ENCODE results near the gene SUN2.

Gene SUN2

DNA sequence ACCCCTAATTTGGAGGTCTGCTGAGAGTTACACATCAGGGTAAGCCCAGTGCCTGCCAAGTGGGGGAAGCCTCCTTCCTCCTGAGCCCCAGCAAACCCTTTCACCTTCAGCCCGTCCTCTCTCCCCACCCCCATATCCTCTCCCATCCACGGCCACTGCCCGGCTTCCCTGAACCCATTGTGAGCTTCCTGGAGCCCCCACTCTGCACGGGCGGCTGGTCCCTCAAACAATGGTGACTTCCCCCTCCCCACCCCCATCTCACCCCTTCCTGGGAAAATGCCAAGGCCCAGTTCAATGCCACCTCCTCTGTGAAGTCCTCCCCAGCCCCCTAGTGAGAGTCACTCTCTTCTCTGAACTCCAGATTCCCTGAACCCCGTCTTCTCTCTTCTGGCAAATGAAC lies 20.3 kb upstream of the SUN2 start:
- DNase-seq (ENCODE audit: low spot score): no peak

DNA sequence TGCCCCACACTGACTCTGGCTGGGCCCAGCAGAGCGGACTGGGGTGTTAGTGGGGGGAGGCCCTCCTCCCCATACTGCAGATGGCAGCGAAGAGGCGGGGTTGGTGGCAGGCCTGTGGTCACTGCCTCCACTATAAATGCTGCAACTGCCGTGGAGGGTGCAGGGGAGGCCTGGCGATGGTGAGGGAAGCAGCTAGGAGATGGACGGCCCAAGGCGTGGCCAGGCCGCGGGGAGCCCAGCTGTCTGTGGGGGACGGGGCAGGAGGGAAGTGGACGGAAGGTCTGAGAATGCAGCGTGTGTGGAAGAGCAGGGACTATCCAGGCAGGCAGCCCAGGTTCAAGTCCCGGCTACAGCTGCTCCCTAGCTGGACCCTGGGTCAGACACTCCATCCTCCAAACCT lies 19.9 kb upstream of the SUN2 start:
- DNase-seq (ENCODE audit: low spot score): no peak

DNA sequence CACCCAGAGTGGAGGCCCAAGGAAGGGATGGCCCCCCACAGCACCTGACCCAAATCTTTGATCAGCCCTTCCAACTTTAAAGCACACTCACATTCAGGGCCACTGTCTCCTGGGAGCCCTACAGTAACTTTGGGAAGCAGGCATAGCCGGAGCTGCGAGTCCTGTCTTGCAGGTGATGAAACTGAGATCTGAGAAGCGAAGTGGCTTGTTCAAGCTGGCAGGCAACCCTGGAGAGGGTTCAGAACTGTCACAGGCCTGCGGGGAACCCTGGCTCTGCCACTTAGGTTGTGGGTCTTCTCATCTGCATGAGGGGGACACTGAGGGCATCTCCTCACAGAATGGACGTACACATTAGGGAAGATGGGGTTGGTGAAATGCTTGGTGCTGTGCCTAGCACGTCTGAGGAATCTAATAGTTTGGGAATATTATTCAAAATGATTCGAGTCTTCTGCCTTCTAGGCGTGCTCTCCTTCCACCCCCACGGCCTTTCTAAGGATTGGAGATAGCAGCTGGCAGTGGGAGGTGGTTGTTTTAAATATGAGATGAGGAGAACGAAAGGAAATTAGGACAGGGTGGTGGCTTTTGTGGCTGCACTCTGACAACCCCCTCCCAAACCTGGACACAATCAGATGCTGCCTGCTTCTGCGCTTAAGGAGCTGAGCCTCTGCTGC lies 18.8 kb upstream of the SUN2 start:
- no peak for DNase-seq (ENCODE audit: low spot score)

DNA sequence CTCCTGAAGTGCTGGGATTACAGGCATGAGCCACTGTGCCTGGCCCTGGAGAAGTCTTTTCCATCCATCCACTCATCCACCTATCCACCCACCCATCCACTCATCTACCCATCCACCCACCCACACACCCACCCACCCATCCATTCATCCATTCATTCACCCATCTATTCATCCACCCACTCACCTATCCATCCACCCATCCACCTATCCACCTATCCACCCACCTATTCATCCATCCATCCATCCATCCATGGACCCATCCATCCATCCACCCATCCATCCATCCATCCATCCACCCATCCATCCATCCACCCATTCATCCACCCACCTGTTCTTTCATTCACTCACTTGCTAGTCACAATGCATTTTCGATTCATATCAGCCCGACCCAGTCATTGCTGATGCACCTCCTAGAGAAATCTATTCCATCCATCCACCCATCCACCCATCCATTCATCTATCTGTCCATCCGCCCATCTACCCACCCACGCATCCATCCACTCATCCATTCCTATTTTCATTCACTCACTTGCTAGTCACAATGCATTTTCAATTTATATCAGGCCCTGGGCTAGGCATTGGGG lies 17.7 kb upstream of the SUN2 start:
- no peak for DNase-seq (ENCODE audit: low spot score)

DNA sequence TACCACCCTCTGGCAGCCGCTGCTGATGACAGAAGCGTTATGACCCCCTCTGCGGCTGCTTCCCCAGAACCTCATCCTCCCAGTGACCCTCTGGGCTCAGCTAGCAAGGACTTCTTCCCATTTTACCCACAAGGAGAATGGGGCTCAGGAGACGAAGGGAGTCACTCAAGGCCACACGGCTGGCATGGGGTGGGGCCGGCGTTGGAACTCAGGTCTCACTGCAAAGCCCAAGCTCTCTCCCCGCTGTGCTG lies 16.8 kb upstream of the SUN2 start:
- DNase-seq (ENCODE audit: low spot score): no peak

DNA sequence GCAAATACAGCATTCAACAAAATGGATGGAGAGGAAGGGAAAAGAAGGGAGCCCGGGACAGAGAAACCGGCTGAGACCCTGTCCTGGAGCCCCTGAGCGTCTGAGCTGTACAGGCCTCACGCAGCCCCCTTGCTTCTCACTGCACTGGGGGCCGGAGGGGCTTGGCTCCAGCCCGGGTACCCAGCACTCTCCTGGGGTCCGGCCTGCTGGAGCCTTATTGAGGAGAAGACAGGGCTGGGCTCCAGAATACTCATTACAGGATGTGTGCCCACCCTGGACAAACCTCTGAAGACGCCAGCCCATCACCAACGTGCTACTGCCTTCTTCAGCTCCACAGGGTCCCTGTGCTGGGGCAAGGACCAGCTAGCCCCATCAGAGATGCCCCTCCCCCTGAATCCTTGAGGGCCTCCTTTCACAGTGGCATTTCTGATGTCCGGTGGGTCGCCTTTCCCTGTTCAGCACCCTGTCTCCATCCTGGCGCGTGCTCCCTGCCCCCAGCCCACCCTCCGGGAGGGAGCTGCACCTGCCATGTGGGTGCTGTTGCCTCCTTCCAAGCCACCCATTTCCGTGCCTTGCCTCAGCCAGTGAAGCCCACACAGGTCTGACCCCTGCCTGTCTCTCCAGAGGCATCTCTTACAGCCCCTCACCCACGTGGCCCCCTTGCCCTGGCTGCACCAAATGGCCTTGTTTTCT lies 14.6 kb upstream of the SUN2 start:
- DNase-seq (ENCODE audit: low spot score): no peak

DNA sequence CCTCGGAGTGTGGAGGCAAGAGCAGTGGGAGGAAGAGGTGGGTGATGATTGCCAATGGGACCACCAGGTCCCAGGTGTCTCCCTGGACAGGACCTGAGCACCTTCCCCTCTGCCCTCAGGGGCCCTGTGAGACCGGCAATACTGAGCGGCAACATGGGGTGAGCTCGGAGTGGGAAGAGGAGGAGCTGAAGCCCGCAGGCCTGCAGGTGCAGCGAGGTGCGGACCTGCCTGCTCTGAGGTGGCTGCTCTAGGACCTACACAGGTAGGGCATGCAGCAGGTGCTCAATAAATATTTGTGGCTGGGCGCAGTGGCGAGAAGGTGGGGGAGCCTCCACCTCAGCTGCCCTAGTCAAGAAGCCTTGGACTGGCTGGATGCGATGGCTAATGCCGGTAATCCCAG lies 12.2 kb upstream of the SUN2 start:
- DNase-seq (ENCODE audit: low spot score): no peak

DNA sequence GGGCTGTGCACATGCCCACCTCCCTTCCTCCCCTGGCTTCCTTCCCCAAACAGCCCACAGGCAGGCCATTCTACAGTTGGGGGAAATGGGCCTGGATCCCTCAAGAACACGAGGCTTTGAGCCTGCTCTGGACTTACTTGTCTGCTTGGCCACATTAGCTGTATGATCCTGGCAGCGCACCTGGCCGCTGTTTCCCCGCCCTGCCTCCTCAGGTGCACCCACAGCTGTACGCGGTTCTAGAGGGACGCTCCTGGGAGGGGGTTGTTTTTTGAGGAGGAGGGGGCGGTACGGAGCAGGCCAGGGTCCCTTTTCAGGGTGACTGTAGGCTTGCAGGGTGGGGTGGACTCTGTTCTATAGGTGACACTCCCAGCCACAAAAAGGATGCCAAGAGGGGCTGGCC lies 11.5 kb upstream of the SUN2 start:
- DNase-seq (ENCODE audit: low spot score): no peak

DNA sequence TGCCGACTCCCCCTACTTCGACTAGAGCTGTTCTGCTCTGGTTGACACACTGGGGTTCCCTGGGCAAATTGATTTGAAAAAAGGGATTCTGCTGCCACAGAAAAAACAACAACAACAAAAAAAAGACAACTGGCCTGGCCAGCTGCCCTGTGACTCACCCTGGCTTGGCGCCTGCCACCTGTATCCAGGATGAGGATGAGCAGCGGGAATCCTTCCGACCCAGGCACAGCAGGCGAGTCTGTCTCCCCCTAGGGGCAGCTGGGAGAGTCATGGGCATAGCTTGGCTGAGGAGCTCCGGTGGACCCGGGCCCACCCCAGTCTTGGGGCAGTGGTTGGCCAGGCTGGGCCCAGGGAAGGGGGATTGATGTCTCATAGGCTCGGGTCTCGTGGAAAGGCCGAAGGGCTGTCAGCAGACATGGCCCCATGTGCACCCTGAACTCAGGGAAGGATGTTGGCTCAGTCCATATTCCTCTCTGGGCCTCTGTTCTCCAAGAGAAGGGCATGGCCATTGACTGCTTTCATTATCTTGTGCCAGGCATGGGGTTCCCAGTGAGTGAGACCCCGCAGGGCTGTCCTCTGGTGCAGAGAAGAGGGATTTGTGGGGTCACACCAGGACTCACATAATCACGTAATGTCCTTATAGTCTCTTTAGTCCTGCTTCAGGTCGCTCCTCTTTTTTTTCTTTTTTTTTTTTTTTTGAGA lies 10.4 kb upstream of the SUN2 start:
- DNase-seq (ENCODE audit: low spot score): peak; percentile 58

DNA sequence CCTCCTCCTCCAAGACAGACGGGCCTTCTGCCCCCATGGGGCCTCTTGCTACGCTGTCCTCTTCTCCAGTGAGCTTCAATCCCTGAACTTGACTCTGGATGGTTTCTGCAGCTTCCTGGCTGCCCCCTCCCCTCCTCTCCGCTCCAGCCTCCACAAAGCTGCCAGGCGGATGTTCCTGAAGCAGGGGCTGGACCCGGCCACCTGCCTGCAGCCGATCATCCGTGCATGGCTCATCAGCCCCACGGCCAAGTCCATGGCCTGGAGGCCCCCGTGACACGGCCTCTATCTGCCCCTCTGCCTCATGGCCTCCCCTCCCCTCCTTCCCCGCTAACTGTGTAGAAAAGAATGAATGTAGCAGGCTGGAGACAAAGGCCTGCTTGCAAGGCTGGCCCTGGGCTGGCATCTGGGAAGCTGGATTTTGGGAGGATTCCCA lies 6.8 kb upstream of the SUN2 start:
- no peak for DNase-seq (ENCODE audit: low spot score)

DNA sequence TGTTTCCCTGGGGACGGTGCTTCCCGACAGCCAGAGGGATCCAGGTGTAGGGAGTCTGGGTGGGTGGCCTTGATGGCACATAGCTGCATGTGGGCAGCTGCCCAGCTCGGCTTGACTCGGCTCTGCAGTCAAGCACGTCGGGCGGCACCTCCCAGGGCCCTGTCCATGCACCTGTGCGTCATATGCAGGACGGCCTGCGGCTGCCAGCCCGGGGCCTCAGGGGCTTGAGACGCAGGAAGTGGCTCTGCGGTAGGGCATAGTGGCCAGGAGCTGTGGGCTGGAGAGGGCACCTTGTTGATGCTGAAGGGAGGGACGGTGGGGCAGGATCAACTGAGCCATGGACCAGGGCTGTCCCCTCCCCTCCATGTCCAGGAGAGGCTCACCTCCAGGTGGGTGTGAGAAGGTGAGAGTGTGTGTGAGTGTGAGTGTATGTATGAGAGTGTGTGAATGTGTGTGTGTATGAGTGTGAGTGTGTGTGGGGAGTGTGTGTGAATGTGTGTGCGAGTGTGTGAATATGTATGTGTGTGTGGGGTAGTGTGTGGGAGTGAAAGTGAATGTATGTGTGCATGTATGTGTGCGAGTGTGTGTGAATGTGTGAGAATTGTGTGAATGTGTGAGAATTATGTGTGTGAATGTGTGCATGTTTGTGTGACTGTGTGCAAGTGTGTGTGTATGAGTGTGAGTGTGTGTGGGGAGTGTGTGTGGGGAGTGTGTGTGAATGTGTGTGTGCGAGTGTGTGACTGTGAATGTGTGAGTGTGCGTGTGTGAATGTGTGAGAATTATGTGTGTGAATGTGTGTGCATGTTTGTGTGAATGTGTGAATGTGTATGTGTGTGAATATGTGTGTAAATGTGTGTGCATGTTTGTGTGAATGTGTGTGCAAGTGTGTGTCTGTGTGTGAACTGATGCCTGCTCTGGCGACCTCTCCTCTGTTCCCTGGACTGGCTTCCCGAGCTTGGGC lies 5.7 kb upstream of the SUN2 start:
- no peak for DNase-seq (ENCODE audit: low spot score)

DNA sequence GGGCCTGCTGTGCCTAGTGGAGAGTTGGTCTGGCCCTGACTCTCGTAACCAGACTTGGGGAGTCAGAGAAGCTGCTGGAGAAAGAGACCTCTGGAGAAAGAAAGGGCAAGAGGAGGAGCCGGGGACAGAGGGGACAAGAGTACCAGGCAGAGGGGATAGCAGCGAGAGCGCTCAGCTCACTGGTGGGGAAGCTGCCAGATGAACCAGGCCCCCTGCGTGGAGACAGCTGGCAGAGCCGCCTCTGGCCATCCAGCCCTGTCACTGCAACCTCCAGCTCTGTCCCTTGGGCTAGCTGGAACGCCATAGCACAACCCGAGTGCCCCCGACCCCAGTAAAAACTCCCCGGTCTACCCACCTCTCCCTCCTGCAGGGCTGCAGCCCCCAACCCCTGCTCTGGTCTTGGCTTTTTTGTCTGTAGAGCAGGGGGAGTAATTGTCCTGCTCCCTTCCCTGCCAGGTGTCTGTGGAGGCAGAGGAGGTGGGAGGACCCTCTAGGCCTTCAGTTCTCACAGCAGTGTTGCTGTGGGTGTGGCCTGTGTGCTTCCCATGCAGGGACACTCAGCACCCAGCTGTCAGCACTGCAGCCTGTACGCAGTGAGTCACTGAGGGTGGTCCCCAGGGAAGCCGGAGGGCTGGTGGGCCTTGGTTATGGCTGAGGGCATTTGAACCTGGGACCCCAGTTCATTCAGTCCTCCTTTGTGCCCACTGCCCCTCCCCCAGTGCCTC lies 4.8 kb upstream of the SUN2 start:
- no peak for DNase-seq (ENCODE audit: low spot score)

DNA sequence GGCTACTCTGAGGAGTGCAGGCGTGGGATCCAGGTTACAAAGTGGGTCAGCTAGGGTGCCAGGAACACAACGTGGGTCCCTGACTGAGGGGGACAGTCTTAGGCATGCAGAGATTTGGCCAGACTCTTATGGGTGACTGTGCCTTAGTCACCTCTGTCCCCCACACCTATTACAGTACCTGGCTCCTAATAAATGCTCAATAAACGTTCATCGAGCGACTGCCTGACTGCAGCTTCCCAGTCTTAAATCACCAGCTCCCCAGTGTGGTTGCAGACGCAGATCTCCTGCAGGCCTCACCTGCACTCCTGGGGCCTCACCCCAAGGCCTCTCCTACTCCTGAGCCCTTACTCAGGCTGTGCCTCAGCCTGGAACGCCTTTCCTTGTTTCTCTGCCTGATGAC lies 3.2 kb upstream of the SUN2 start:
- DNase-seq (ENCODE audit: low spot score): no peak

DNA sequence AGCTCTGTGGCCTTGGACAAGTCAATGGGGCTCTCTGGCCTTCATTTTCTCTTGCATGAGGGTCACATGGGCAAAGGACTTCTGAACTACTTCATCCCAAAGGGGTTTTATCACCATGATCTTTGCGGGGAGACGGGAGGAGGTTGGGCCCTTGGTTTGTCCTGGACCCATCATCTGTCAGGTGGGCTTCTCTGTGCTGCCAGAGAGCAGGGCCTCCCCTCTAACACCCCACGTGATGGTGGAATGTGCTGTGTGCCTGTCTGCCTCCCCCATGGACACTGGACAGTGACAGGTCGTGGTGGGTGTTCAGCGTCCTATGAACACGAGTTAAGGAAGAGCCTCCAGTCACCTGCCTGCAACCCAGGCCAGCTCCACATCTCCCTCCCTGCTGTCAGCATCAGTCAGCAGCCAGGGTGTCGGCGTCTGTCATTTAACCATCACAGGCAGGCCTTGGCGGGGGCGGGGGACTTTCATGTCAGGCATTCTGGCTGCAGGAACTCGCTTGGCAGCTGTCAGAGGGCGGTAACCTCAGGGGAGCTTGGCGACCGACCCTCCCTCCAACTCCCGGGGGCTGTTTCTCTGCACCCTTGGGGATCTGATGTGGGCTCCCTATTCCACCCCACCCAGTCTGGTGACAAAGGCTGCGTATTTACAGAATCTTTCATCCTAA lies 2.6 kb upstream of the SUN2 start:
- no peak for DNase-seq (ENCODE audit: low spot score)

DNA sequence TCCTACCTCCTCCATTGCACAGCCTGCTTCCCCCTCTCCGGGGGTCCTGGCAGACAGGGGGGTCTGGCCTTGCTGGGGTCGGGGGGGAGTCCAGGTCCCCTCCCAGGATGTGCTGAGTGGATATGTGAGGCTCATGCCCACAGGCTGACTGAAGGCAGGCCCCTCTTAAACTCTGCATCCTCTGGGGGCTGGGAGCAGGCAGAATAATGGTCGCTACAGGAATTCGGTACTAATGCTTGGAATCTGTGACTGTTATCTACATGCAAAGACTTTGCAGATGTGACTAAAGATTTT lies 1.6 kb upstream of the SUN2 start:
- DNase-seq (ENCODE audit: low spot score): no peak

DNA sequence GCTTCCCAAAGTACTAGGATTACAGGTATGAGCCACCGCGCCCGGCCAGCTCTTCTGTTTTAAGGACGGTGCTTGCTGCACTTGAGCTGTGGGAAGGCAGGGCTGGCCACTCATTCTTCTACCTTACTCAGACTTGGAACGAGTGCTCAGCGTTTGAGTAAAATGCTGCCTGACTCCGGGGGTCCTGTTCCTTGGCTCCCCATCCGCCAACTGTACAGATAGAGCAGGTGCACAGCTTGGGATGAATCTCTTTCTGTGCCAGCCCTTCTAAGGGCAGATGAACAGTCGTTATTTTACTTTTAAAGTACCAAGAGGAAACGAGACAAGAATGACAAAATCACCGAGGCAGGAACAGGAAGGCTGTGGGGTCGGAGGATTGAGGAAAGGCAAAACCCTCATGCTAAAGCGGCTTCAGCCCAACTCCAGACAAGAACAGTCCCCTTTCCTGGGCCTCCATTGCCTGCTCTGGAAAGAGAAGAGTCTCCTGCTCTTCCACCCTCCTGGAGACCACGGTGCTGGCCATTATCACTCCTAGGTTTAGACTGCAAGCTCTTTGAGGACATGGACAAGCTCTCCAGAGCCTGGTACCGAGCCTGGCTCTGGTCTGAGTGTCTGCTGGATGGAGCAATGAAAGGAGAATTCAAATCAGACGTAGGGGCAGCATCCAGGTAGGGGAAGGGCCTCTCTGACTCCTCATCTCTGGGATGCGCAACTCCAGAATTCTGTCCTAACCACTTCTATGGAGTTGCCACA lies 1.1 kb upstream of the SUN2 start:
- DNase-seq (ENCODE audit: low spot score): peak; percentile 46

DNA sequence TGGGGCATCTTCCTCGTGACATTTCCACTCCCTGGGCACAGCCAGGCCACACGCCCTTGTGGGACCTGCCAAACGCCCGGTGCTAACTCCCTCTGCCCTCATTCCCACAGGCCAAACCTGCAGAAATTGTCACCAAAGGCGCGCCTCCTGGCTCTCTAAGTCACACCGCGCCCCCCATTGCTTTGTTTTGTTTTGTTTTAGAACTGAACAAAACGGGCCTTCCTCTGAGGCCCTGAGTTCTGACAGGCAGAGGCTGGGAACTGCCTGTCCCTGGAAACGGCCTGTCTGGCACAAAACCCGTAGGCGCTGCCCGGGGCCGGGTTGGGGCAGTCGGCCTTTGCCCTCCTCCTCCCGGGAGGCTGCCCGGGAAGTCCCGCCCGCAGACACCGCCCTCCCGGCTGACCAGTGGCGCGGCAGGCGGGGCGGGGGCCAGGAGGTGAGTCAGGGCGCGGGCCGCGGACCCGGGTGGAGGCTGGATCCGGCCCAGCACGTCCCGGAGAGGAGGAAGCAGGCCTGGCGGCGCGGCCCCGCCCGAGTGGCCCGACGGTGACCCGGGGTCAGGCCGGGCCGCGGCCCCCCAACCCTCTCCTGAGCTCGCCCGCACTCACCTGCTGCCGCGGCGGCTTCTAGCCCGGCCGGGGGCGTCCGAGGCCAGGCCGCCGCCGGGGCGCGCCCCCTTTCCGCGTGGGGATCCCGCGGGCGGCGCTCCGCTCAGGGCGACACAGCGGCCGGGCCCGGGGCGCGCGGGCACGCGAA lies 465 bp downstream of the SUN2 start:
- peak; percentile 66 for DNase-seq (ENCODE audit: low spot score)

DNA sequence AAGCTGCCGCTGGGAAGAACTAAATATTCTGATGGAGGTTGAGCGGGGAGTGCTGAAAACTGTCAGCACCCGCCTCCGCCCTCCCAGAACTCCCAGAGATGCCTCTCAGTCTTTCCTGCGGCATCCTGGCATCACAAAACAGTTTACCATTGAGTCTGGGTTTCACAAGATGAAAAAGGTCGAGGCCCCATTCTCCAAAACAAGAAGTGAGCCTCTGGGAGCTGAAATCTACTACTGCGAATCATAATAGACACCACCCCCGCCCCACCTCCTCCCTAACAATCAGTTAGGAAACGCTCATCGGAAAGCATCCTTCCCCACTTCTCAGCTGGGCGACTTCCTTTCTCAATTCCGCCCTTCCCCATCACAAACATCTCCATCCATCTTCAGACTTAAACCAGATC lies 1.0 kb downstream of the SUN2 start:
- no peak for DNase-seq (ENCODE audit: low spot score)

DNA sequence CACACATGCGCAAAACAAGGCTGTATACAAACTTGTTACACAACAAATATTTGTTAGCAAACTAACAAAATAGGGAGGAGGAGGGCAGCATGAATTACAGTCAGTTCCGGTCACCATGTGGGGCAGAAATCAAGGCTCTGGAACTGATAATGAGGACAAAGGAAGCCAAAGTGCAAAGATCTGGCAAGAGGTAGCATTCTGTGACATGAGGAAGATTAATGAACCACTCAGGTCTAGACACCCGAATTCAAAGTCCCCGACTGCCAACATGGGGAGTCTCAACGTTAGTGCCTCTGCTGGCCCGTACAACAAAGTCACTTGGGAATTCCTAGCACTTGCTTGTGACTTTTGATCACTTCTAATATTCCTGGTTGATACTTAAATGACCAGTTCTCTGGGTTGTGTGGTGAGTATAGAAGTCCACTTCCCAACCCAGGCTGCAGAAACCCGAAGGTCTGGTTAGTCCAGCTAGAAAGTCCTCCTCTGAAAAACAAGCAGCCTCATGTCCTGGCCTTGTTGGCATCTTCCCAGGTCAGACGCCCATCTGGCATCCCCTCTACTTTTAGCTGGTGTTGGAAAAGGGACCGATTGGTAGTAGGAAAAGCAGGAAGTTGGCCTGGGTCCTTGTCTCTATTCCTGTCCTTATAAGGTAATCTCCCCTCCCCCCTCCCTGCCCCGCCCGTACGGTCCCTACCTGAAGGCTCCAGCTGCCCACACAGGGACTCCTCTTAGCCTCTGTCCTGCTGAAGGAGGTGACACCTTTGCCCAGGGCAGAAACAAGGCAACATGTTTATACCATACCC lies 1.6 kb downstream of the SUN2 start:
- peak; percentile 88 for DNase-seq (ENCODE audit: low spot score)
